K562 (cell line): ENCODE results near the gene CPPED1. TPM values are rescaled to one million over a fixed set of nuclear protein-coding genes. Genes with fewer than 3 reads are reported as not detected.

Experiments used
- ASH1L ChIP-seq: fragments of 450-650 bp; IDR thresholded peaks from 2 replicates; pipeline ENCODE4 v1.6.1; 2018; ENCODE audit warnings: borderline replicate concordance, mild to moderate bottlenecking, low read depth; ENCODE audit not compliant: partially characterized antibody
- ATF2 ChIP-seq: sonication (generic); formaldehyde crosslinking; IDR thresholded peaks from 2 replicates; pipeline ENCODE4 v1.8.1; 2022; ENCODE audit warnings: missing genetic modification reagents
- BRCA1 ChIP-seq, 2 experiments: fragments of 450-650 bp in 1 of 2; sonication (generic) in 1 of 2; formaldehyde crosslinking in 1 of 2; IDR thresholded peaks; 2 replicates each; pipeline versions ENCODE4 v1.5.0 to v1.6.1; 2017 to 2020; ENCODE audit warnings: mild to moderate bottlenecking in 1 of 2, missing genetic modification reagents in 1 of 2
- CBFA2T3 ChIP-seq: fragments of 450-650 bp; IDR thresholded peaks from 2 replicates; pipeline ENCODE4 v1.6.1; 2017
- COPS2 ChIP-seq: fragments of 450-650 bp; conservative IDR thresholded peaks from 2 replicates; pipeline ENCODE4 v1.6.1; 2016; ENCODE audit warnings: mild to moderate bottlenecking, moderate library complexity
- CXXC5 ChIP-seq: fragments of 250-450 bp; sonication (Bioruptor Pico); IDR thresholded peaks from 2 replicates; pipeline ENCODE4 v1.8.0; 2022; ENCODE audit warnings: inconsistent platforms, mild to moderate bottlenecking, moderate library complexity
- ETS1 ChIP-seq: conservative IDR thresholded peaks from 2 replicates; pipeline ENCODE4 v1.6.1; 2011; ENCODE audit warnings: low read depth, mild to moderate bottlenecking, low read length; ENCODE audit not compliant: control insufficient read depth
- FOXK2 ChIP-seq, 2 experiments: fragments of 450-650 bp; IDR thresholded peaks in 1 of 2; conservative IDR thresholded peaks in 1 of 2; 2 replicates each; pipeline ENCODE4 v1.6.1; 2016; ENCODE audit warnings: low read depth in 2 of 2, mild to moderate bottlenecking in 1 of 2
- FOXP1 ChIP-seq: sonication (generic); formaldehyde crosslinking; IDR thresholded peaks from 2 replicates; pipeline ENCODE4 v1.8.0; 2022; ENCODE audit warnings: mild to moderate bottlenecking, missing genetic modification reagents
- HCFC1 ChIP-seq: IDR thresholded peaks from 2 replicates; pipeline ENCODE4 v1.6.1; 2012; ENCODE audit warnings: low read depth, low read length, improper control_type of control experiment
- KLF13 ChIP-seq: fragments of 450-650 bp; IDR thresholded peaks from 2 replicates; pipeline ENCODE4 v1.6.1; 2016; ENCODE audit warnings: missing genetic modification characterization, low read depth, mild to moderate bottlenecking, missing compliant biosample characterization, moderate library complexity, borderline replicate concordance
- KLF16 ChIP-seq: IDR thresholded peaks from 2 replicates; pipeline ENCODE4 v1.6.1; 2016; ENCODE audit warnings: antibody characterized with exemption
- MAFK ChIP-seq: IDR thresholded peaks from 2 replicates; pipeline ENCODE4 v1.6.1; 2011; ENCODE audit warnings: low read length, improper control_type of control experiment
- NUFIP1 ChIP-seq: fragments of 450-650 bp; IDR thresholded peaks from 2 replicates; pipeline ENCODE4 v1.6.1; 2018; ENCODE audit not compliant: partially characterized antibody
- OTX1 ChIP-seq: fragments of 450-650 bp; formaldehyde crosslinking; IDR thresholded peaks from 2 replicates; pipeline ENCODE4 v1.4.0; 2022; ENCODE audit warnings: mild to moderate bottlenecking
- PHB2 ChIP-seq: fragments of 450-650 bp; IDR thresholded peaks from 2 replicates; pipeline ENCODE4 v1.6.1; 2017; ENCODE audit warnings: low read depth
- PTBP1 ChIP-seq: fragments of 200-400 bp; formaldehyde crosslinking; IDR thresholded peaks from 2 replicates; pipeline ENCODE4 v1.6.1; 2017; ENCODE audit warnings: low read depth, low read length
- PYGO2 ChIP-seq: fragments of 450-650 bp; IDR thresholded peaks from 2 replicates; pipeline ENCODE4 v1.6.1; 2016; ENCODE audit warnings: mild to moderate bottlenecking, missing genetic modification characterization, moderate library complexity, missing compliant biosample characterization
- RBFOX2 ChIP-seq: fragments of 200-400 bp; formaldehyde crosslinking; IDR thresholded peaks from 2 replicates; pipeline ENCODE4 v1.6.1; 2017; ENCODE audit warnings: low read depth, mild to moderate bottlenecking, low read length, moderate library complexity
- RCOR1 ChIP-seq, 2 experiments: IDR thresholded peaks; 2 replicates each; pipeline ENCODE4 v1.6.1; 2012; ENCODE audit warnings: low read depth in 2 of 2, low read length in 2 of 2, borderline replicate concordance in 1 of 2, improper control_type of control experiment in 1 of 2
- SMARCC2 ChIP-seq: fragments of 450-650 bp; IDR thresholded peaks from 2 replicates; pipeline ENCODE4 v1.6.1; 2017; ENCODE audit warnings: antibody characterized with exemption, moderate library complexity, mild to moderate bottlenecking, low read depth
- TAL1 ChIP-seq: fragments of 450-650 bp; IDR thresholded peaks from 2 replicates; pipeline ENCODE4 v1.6.1; 2016; ENCODE audit warnings: mild to moderate bottlenecking
- ZEB2 ChIP-seq: fragments of 450-650 bp; IDR thresholded peaks from 2 replicates; pipeline ENCODE4 v1.6.1; 2016
- ZNF655 ChIP-seq: fragments of 250-450 bp; sonication (Bioruptor Pico); IDR thresholded peaks from 2 replicates; pipeline ENCODE4 v1.5.0; 2021
- ZZZ3 ChIP-seq: fragments of 450-650 bp; IDR thresholded peaks from 2 replicates; pipeline ENCODE4 v1.6.1; 2016; ENCODE audit warnings: antibody characterized with exemption, mild to moderate bottlenecking, moderate library complexity
- polyA plus RNA-seq, 8 experiments: library from polyadenylated mRNA; depleted of rRNA in 4 of 8; stranded (reverse) in 5 of 8; unstranded in 3 of 8; fragments of >200 nt; fragmentation: Nextera tagmentation in 2 of 8; fragmentation: Illumina TruSeq in 1 of 8; extraction: Ambion mirVana in 2 of 8; extraction: Trizol in 1 of 8; gene quantifications; 2 replicates each; pipeline versions ENCODE4 v1.2.1 to v1.2.3, GENCODE V29; 2011 to 2014; ENCODE audit warnings: inconsistent platforms in 1 of 8, missing spikeins in 1 of 8
- total RNA-seq, 7 experiments: library from RNA; depleted of rRNA in 6 of 7; stranded (reverse); fragments of >200 nt in 6 of 7; fragmentation: Illumina TruSeq in 2 of 7; extraction: Trizol in 2 of 7; gene quantifications; 2 replicates each; pipeline versions ENCODE4 v1.2.1 to v1.2.3, GENCODE V29; 2011 to 2021; ENCODE audit warnings: low replicate concordance in 1 of 7
- TF ChIP-seq, protein P1 (sequence below): fragments of 450-650 bp; IDR thresholded peaks from 2 replicates; pipeline ENCODE4 v1.6.1; 2016; ENCODE audit warnings: borderline replicate concordance

The CPPED1 gene
- total and polyA plus RNA-seq, 9 of the 15 experiments (the other 6 are each of a cell fraction or from before 2014, with no cell fraction given): 7.5 to 25.7 (median 16.9) TPM

DNA sequence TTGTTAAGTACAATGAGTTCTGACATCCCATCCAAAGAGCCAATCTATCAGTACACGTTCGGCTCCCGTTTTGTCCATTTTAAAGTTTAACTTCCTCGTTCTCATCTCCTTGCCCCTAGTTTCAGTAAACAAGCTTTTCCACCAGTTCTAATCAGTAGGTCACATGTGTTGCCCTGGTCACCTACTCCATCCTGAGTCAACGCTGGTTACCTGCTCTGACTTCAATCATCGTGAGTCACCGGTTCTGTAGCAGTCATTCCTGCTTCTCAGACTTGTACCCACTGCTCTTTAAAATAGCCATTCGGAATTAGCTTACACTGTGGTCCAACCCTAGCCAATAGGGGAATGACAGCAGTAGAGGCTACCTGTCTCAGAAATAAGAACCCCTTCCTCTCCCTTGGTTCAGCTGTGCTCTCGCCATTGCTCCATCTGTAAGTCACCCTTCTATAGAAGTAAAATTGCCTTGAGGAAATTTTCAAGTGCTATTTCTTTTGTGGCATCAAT is 191.0 kb downstream of the CPPED1 start (continued):
- TF ChIP-seq PYGO2 (tag) (no peak), HCFC1 (no peak), COPS2 (no peak), MAFK (no peak; the same call in 1 of the 2 replicates), PTBP1 (no peak), KLF13 (tag) (no peak), PHB2 (no peak), FOXK2 (conservative IDR thresholded peaks at IDR 0.05 in 1 of 2, IDR thresholded peaks at IDR 0.05 in 1 of 2; ENCODE audit: low read depth in 2 of 2) (peak; percentile 95 to 98), NUFIP1 (no peak), ZZZ3 (no peak), FOXP1 (CRISPR knock-in tag) (no peak), BRCA1 (IDR thresholded peaks at IDR 0.05) (no peak), BRCA1 (CRISPR knock-in tag; IDR thresholded peaks at IDR 0.05) (no peak), CXXC5 (no peak), ZNF655 (no peak), CBFA2T3 (peak; percentile 84), ASH1L (no peak), KLF16 (0 out of 2 replicates have a peak, but pooled peaks have one; percentile 7), RCOR1 (IDR thresholded peaks at IDR 0.05; ENCODE audit: borderline replicate concordance in 1 of 2, low read depth in 2 of 2, low read length in 2 of 2) (peak in 1 of 2 experiments; percentile 68; a peak in 1 of 4 replicates), SMARCC2 (peak; percentile 70; the same call in 1 of the 2 replicates), RBFOX2 (no peak), OTX1 (CRISPR knock-in tag) (no peak), ZEB2 (peak; percentile 97), TAL1 (peak; percentile 78), ETS1 (no peak), ATF2 (CRISPR knock-in tag) (no peak)
- TF ChIP-seq, protein P1, sequence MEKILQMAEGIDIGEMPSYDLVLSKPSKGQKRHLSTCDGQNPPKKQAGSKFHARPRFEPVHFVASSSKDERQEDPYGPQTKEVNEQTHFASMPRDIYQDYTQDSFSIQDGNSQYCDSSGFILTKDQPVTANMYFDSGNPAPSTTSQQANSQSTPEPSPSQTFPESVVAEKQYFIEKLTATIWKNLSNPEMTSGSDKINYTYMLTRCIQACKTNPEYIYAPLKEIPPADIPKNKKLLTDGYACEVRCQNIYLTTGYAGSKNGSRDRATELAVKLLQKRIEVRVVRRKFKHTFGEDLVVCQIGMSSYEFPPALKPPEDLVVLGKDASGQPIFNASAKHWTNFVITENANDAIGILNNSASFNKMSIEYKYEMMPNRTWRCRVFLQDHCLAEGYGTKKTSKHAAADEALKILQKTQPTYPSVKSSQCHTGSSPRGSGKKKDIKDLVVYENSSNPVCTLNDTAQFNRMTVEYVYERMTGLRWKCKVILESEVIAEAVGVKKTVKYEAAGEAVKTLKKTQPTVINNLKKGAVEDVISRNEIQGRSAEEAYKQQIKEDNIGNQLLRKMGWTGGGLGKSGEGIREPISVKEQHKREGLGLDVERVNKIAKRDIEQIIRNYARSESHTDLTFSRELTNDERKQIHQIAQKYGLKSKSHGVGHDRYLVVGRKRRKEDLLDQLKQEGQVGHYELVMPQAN: no peak
